ENCODE data around the gene SPANXA2.
"Not testable (repeated sequence)": the region's sequence is repeated elsewhere in the genome, so short reads cannot be mapped to it uniquely, and the experiment has no call there.

Gene SPANXA2

GRCh38 chrX:141589408-141589807, at the start of gene SPANXA2:
Gene SPANXA2 (plus strand): TSS chrX:141589708. CDS start chrX:141589768, 60 bp downstream.
- not testable (repeated sequence) for H3K4me1 ChIP-seq (ENCODE audit: insufficient read depth, low read length); H3K27me3 ChIP-seq (ENCODE audit: insufficient read depth, low read length); H3K9me3 ChIP-seq (ENCODE audit: low read length); H2AFZ ChIP-seq (ENCODE audit: low read depth, low read length); H3K4me3 ChIP-seq (ENCODE audit: low read length); H3K36me3 ChIP-seq (ENCODE audit: insufficient read depth, low read length)

GRCh38 chrX:141542551-141542950, 47.0 kb upstream of the SPANXA2 start:
- not testable (repeated sequence) for H3K27me3 ChIP-seq (ENCODE audit: insufficient read depth, low read length); H3K36me3 ChIP-seq (ENCODE audit: insufficient read depth, low read length); H3K4me1 ChIP-seq (ENCODE audit: insufficient read depth, low read length); H2AFZ ChIP-seq (ENCODE audit: low read depth, low read length); H3K9me3 ChIP-seq (ENCODE audit: low read length); H3K4me3 ChIP-seq (ENCODE audit: low read length)

GRCh38 chrX:141584638-141585037, 4.9 kb upstream of the SPANXA2 start, which contains the start of gene SPANXA1:
Gene SPANXA1 (minus strand): TSS chrX:141584738. CDS start chrX:141584678, 60 bp downstream.
- H3K9me3 ChIP-seq (ENCODE audit: low read length): not testable (repeated sequence)

GRCh38 chrX:141609111-141609510, 19.6 kb downstream of the SPANXA2 start:
- no peaks in the 10 kb centered on the region for H3K9me3 ChIP-seq (ENCODE audit: low read length)
- no peak overlapping the region for H3K4me3 ChIP-seq (ENCODE audit: low read length)
- no peaks in the 10 kb centered on the region for H3K4me1 ChIP-seq (ENCODE audit: insufficient read depth, low read length)
- peaks cover 11% of the 10 kb centered on the region for H3K27me3 ChIP-seq (ENCODE audit: insufficient read depth, low read length)
- no peak overlapping the region for H2AFZ ChIP-seq (ENCODE audit: low read depth, low read length)
- H3K36me3 ChIP-seq (ENCODE audit: insufficient read depth, low read length): no peaks in the 10 kb centered on the region

More at GRCh38 chrX:141584638-141585037, 4.9 kb upstream of the SPANXA2 start, which contains the start of gene SPANXA1:
- not testable (repeated sequence) for H2AFZ ChIP-seq (ENCODE audit: low read depth, low read length); H3K4me1 ChIP-seq (ENCODE audit: insufficient read depth, low read length); H3K4me3 ChIP-seq (ENCODE audit: low read length); H3K27me3 ChIP-seq (ENCODE audit: insufficient read depth, low read length); H3K36me3 ChIP-seq (ENCODE audit: insufficient read depth, low read length)

GRCh38 chrX:141619336-141619735, 29.8 kb downstream of the SPANXA2 start:
- Histone ChIP-seq H3K9me3 (ENCODE audit: low read length) (no peaks in the 10 kb centered on the region), H3K4me3 (ENCODE audit: low read length) (no peak overlapping the region), H3K4me1 (ENCODE audit: insufficient read depth, low read length) (peaks cover 2% of the 10 kb centered on the region), H3K27me3 (ENCODE audit: insufficient read depth, low read length) (peaks cover 12% of the 10 kb centered on the region), H2AFZ (ENCODE audit: low read depth, low read length) (no peak overlapping the region), H3K36me3 (ENCODE audit: insufficient read depth, low read length) (no peaks in the 10 kb centered on the region)

GRCh38 chrX:141632124-141632523, 42.6 kb downstream of the SPANXA2 start:
- no peaks in the 10 kb centered on the region for H3K36me3 ChIP-seq (ENCODE audit: insufficient read depth, low read length)

GRCh38 chrX:141638550-141638949, 49.0 kb downstream of the SPANXA2 start:
- Histone ChIP-seq H3K36me3 (ENCODE audit: insufficient read depth, low read length) (no peaks in the 10 kb centered on the region), H3K4me1 (ENCODE audit: insufficient read depth, low read length) (no peaks in the 10 kb centered on the region), H3K9me3 (ENCODE audit: low read length) (no peaks in the 10 kb centered on the region), H2AFZ (ENCODE audit: low read depth, low read length) (no peak overlapping the region), H3K4me3 (ENCODE audit: low read length) (no peak overlapping the region), H3K27me3 (ENCODE audit: insufficient read depth, low read length) (no peaks in the 10 kb centered on the region)

More at GRCh38 chrX:141632124-141632523, 42.6 kb downstream of the SPANXA2 start:
- no peak overlapping the region for H3K4me3 ChIP-seq (ENCODE audit: low read length)
- H2AFZ ChIP-seq (ENCODE audit: low read depth, low read length): no peak overlapping the region
- H3K9me3 ChIP-seq (ENCODE audit: low read length): no peaks in the 10 kb centered on the region
- H3K27me3 ChIP-seq (ENCODE audit: insufficient read depth, low read length): no peaks in the 10 kb centered on the region
- no peaks in the 10 kb centered on the region for H3K4me1 ChIP-seq (ENCODE audit: insufficient read depth, low read length)

Measured in neuron (in vitro differentiated cells).